Ishikawa (cell line): ENCODE results near the gene AP3B1.

Source experiments
- CEBPB ChIP-seq: IDR thresholded peaks from 2 replicates; pipeline ENCODE4 v1.6.1; 2012
- CREB1 ChIP-seq: IDR thresholded peaks from 2 replicates; pipeline ENCODE4 v1.6.1; 2012; ENCODE audit warnings: low read depth
- EGR1 ChIP-seq: IDR thresholded peaks from 2 replicates; pipeline ENCODE4 v1.6.1; 2012
- EP300 ChIP-seq: IDR thresholded peaks from 2 replicates; pipeline ENCODE4 v1.6.1; 2012; ENCODE audit warnings: borderline replicate concordance
- RAD21 ChIP-seq: IDR thresholded peaks from 2 replicates; pipeline ENCODE4 v1.6.1; 2012; ENCODE audit warnings: low read depth
- TAF1 ChIP-seq: IDR thresholded peaks from 2 replicates; pipeline ENCODE4 v1.6.1; 2012; ENCODE audit warnings: low read depth, mild to moderate bottlenecking
- TCF12 ChIP-seq: IDR thresholded peaks from 2 replicates; pipeline ENCODE4 v1.6.1; 2012; ENCODE audit warnings: low read depth
- TEAD4 ChIP-seq: IDR thresholded peaks from 2 replicates; pipeline ENCODE4 v1.6.1; 2012
- USF1 ChIP-seq: IDR thresholded peaks from 2 replicates; pipeline ENCODE4 v1.6.1; 2012

DNA sequence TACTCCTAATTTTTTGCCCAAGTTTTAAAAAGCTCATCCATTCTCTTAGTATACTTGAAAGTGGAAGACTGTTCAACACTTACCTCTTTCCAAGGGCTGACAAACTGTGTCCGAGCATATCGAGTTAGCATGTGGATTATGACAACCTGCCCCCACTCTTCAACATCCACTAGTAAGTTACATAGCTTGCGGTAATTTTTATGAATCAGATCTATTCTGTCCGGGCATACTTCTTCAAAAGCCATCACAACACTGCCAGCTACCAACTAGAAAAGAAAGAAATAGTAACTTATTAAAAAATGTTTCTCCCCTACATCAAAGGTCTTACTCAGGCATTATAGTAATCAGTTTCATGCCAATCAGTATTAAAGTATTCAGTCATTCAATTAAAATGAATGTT is 78.5 kb downstream of the AP3B1 start:
- TF ChIP-seq TAF1 (no peak), RAD21 (no peak), USF1 (no peak), EP300 (no peak), CEBPB (no peak), TEAD4 (no peak), CREB1 (no peak), TCF12 (no peak), EGR1 (no peak)
